GM23248 (cell line): Measurements from ENCODE around the gene SNAP91.

Source experiments
- EZH2 ChIP-seq: fragments of 200-600 bp; sonication (generic); IDR thresholded peaks from 2 replicates; pipeline ENCODE4 v1.6.1; 2018; ENCODE audit warnings: antibody characterized with exemption, mild to moderate bottlenecking; ENCODE audit not compliant: insufficient read depth, poor library complexity, severe bottlenecking
- EZH2phosphoT487 ChIP-seq: fragments of 200-600 bp; sonication (generic); IDR thresholded peaks from 2 replicates; pipeline ENCODE4 v1.6.1; 2018; ENCODE audit warnings: antibody characterized with exemption, moderate library complexity, mild to moderate bottlenecking, low read depth; ENCODE audit not compliant: insufficient read depth

DNA sequence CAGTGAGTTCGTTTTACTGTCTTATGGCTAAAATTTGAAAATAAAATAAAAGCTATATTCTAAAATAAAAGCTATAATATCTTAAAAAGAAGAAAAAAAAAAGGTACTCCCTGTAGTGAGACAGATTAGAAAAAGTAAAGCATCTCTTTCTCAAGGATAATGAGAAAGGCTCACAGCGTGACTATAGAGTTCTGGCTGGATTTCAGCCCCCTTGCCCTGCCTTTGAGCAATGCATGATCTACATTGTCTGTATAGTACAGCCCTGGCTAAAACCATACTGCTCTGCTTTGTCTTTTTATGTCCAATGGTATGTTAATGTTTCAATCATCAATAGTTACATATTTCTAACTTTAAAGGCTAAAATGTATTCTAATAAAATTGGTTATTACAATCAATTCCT is 105.3 kb downstream of the SNAP91 start:
- no peak for TF ChIP-seq EZH2
- no peak for TF ChIP-seq EZH2phosphoT487
